HL-60 (cell line): ENCODE measurements around the gene TTYH3.

Experiments
- DNase-seq, 2 experiments: peaks; one replicate each; pipeline ENCODE4 v3.0.0-alpha.2; 2010 to 2020; ENCODE audit warnings: low read depth in 1 of 2, low spot score in 1 of 2
- H3K27ac ChIP-seq: fragments of 250-450 bp; sonication (Bioruptor Pico); replicated peaks from 2 replicates; pipeline ENCODE4 v1.5.1; 2020; ENCODE audit warnings: mild to moderate bottlenecking, moderate library complexity
- H3K27me3 ChIP-seq: fragments of 250-450 bp; sonication (Bioruptor Pico); 2 replicates; pipeline ENCODE4 v1.5.1; 2021; ENCODE audit warnings: mild to moderate bottlenecking, moderate library complexity; ENCODE audit not compliant: insufficient read depth, poor library complexity, severe bottlenecking
- H3K4me3 ChIP-seq: replicated peaks from 2 replicates; pipeline ENCODE4 v1.5.1; 2011; ENCODE audit warnings: mild to moderate bottlenecking, control low read depth, low read length; ENCODE audit not compliant: insufficient read depth
- CTCF ChIP-seq: IDR thresholded peaks from one replicate; pipeline ENCODE4 v1.5.1; 2011; ENCODE audit warnings: low read length, control low read depth, inconsistent platforms; ENCODE audit not compliant: insufficient read depth
- GABPA ChIP-seq: IDR thresholded peaks from 2 replicates; pipeline ENCODE4 v1.6.1; 2012; ENCODE audit warnings: low read depth
- POLR2AphosphoS5 ChIP-seq: IDR thresholded peaks from 2 replicates; pipeline ENCODE4 v1.6.1; 2012; ENCODE audit warnings: low read depth
- REST ChIP-seq: IDR thresholded peaks from 2 replicates; pipeline ENCODE4 v1.6.1; 2012; ENCODE audit warnings: low read depth; ENCODE audit not compliant: insufficient replicate concordance
- SPI1 ChIP-seq: IDR thresholded peaks from 2 replicates; pipeline ENCODE4 v1.6.1; 2012; ENCODE audit warnings: low read depth, mild to moderate bottlenecking, borderline replicate concordance

Gene TTYH3

GRCh38 chr7:2621948-2622640, 9.7 kb upstream of the TTYH3 start:
- no peak for DNase-seq
- TF ChIP-seq POLR2AphosphoS5 (no peak), CTCF (no peak), SPI1 (no peak), GABPA (no peak), REST (no peak)
- Histone ChIP-seq H3K27me3 (no peaks in the 10 kb centered on the region), H3K27ac (no peak overlapping the region), H3K4me3 (no peak overlapping the region)

GRCh38 chr7:2622869-2623697, 8.7 kb upstream of the TTYH3 start:
- DNase-seq = peak in 1 of 2 experiments; percentile 53
- TF ChIP-seq POLR2AphosphoS5 = no peak
- no peak for TF ChIP-seq REST
- no peak; the same call in 1 of the 2 replicates for TF ChIP-seq SPI1
- no peak for TF ChIP-seq CTCF
- no peak for TF ChIP-seq GABPA
- Histone ChIP-seq H3K27me3 (no peaks in the 10 kb centered on the region), H3K4me3 (no peak overlapping the region), H3K27ac (no peak overlapping the region)

GRCh38 chr7:2623698-2624014, 8.1 kb upstream of the TTYH3 start:
- no peak for TF ChIP-seq POLR2AphosphoS5
- TF ChIP-seq SPI1 = no peak
- no peak for TF ChIP-seq CTCF
- no peak for TF ChIP-seq GABPA
- no peak for TF ChIP-seq REST
- no peak for DNase-seq
- Histone ChIP-seq H3K27me3 (no peaks in the 10 kb centered on the region), H3K27ac (no peak overlapping the region), H3K4me3 (no peak overlapping the region)
